ENCODE measurements around the gene ZMIZ1. TPM values are rescaled to one million over a fixed set of nuclear protein-coding genes. Genes with fewer than 3 reads are reported as not detected.

ZMIZ1 gene
- polyA plus RNA-seq, 1 donor from 2014 or later, result 26.8 TPM

DNA sequence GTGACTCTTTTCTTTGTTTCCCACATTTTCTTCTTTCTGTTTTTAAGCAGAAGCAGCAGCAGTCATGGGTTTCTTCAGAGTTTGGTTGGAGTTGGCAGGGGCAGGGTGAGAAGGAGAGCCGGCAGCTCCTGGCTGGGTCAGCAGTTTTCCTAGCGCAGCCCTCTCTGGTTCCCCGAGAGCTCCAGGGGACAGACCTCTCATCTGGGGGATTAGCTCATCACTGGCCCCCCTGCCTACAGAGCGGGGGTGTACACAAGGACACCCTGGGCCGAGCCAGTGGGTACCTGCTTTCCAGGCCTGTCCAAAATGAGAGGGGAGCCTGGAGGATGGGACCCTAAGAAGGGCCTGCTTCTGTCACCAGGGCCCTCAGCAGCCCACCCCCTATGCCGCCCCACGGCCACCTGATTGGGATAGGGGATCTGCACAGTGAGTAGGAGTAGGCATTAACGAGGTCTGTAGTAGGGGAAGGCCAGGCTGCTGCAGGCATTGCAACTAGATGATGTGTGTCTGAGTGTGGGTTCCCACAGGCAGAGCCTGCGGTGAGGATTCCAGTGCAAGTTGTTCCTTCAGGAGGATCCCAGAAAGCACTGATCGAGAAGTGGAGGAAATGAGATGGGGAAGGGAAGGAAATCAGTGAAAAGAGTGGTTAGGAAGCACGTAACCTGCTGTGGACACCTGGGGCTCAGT is 155.6 kb downstream of the ZMIZ1 start:
- no peaks in the 10 kb centered on the region for H4K20me1 ChIP-seq (ENCODE audit: insufficient read depth)
- no peaks in the 10 kb centered on the region for H3K9me2 ChIP-seq (ENCODE audit: insufficient read depth, low read length)
- no peak overlapping the region for H3K27ac ChIP-seq (ENCODE audit: low read length)
- H3K27me3 ChIP-seq (ENCODE audit: insufficient read depth, low read depth, low read length), result no peaks in the 10 kb centered on the region
- H3K4me2 ChIP-seq (ENCODE audit: low read length), result no peak overlapping the region
- H3K36me3 ChIP-seq (ENCODE audit: insufficient read depth, low read length), result no peaks in the 10 kb centered on the region
- no peak overlapping the region for H2AFZ ChIP-seq (ENCODE audit: low read depth, low read length)
- TF ChIP-seq SMC3 (conservative IDR thresholded peaks at IDR 0.05; ENCODE audit: poor library complexity), result no peak
- TF ChIP-seq RAD21 (conservative IDR thresholded peaks at IDR 0.05), result no peak
- TF ChIP-seq TAF1 (IDR thresholded peaks at IDR 0.05; ENCODE audit: low read depth), result no peak
- TF ChIP-seq POLR2AphosphoS5 (IDR thresholded peaks at IDR 0.05), result no peak
- no peak for TF ChIP-seq EP300 (conservative IDR thresholded peaks at IDR 0.05; ENCODE audit: poor library complexity, severe bottlenecking)
- TF ChIP-seq, protein P1, sequence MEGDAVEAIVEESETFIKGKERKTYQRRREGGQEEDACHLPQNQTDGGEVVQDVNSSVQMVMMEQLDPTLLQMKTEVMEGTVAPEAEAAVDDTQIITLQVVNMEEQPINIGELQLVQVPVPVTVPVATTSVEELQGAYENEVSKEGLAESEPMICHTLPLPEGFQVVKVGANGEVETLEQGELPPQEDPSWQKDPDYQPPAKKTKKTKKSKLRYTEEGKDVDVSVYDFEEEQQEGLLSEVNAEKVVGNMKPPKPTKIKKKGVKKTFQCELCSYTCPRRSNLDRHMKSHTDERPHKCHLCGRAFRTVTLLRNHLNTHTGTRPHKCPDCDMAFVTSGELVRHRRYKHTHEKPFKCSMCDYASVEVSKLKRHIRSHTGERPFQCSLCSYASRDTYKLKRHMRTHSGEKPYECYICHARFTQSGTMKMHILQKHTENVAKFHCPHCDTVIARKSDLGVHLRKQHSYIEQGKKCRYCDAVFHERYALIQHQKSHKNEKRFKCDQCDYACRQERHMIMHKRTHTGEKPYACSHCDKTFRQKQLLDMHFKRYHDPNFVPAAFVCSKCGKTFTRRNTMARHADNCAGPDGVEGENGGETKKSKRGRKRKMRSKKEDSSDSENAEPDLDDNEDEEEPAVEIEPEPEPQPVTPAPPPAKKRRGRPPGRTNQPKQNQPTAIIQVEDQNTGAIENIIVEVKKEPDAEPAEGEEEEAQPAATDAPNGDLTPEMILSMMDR (IDR thresholded peaks at IDR 0.05; ENCODE audit: poor library complexity, severe bottlenecking), result no peak
- no peak for TF ChIP-seq MXI1 (conservative IDR thresholded peaks at IDR 0.05; ENCODE audit: poor library complexity, severe bottlenecking)
- TF ChIP-seq EZH2 (IDR thresholded peaks at IDR 0.05; ENCODE audit: borderline replicate concordance, insufficient read depth, low read length, poor library complexity, severe bottlenecking), result no peak
- TF ChIP-seq, protein P2, sequence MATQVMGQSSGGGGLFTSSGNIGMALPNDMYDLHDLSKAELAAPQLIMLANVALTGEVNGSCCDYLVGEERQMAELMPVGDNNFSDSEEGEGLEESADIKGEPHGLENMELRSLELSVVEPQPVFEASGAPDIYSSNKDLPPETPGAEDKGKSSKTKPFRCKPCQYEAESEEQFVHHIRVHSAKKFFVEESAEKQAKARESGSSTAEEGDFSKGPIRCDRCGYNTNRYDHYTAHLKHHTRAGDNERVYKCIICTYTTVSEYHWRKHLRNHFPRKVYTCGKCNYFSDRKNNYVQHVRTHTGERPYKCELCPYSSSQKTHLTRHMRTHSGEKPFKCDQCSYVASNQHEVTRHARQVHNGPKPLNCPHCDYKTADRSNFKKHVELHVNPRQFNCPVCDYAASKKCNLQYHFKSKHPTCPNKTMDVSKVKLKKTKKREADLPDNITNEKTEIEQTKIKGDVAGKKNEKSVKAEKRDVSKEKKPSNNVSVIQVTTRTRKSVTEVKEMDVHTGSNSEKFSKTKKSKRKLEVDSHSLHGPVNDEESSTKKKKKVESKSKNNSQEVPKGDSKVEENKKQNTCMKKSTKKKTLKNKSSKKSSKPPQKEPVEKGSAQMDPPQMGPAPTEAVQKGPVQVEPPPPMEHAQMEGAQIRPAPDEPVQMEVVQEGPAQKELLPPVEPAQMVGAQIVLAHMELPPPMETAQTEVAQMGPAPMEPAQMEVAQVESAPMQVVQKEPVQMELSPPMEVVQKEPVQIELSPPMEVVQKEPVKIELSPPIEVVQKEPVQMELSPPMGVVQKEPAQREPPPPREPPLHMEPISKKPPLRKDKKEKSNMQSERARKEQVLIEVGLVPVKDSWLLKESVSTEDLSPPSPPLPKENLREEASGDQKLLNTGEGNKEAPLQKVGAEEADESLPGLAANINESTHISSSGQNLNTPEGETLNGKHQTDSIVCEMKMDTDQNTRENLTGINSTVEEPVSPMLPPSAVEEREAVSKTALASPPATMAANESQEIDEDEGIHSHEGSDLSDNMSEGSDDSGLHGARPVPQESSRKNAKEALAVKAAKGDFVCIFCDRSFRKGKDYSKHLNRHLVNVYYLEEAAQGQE (IDR thresholded peaks at IDR 0.05; ENCODE audit: borderline replicate concordance), result no peak
- H3F3A ChIP-seq (ENCODE audit: insufficient read depth, low read length, poor library complexity, severe bottlenecking), result peaks cover 10% of the 10 kb centered on the region
- no peak overlapping the region for H3K9ac ChIP-seq (ENCODE audit: low read length)
- H3K9me3 ChIP-seq (ENCODE audit: low read length), result no peaks in the 10 kb centered on the region
- no peak overlapping the region for H3K4me3 ChIP-seq (ENCODE audit: low read length)
- peaks cover 12% of the 10 kb centered on the region for H3K79me2 ChIP-seq (replicated peaks; ENCODE audit: insufficient read depth, low read length)

GRCh38 chr10:79224992-79225391 is 156.2 kb downstream of the ZMIZ1 start:
- Histone ChIP-seq H4K20me1 (ENCODE audit: insufficient read depth) (no peaks in the 10 kb centered on the region), H3K4me3 (ENCODE audit: low read length) (no peak overlapping the region), H3K79me2 (replicated peaks; ENCODE audit: insufficient read depth, low read length) (peaks cover 12% of the 10 kb centered on the region), H3K36me3 (ENCODE audit: insufficient read depth, low read length) (no peaks in the 10 kb centered on the region), H2AFZ (ENCODE audit: low read depth, low read length) (no peak overlapping the region), H3K4me2 (ENCODE audit: low read length) (no peak overlapping the region), H3K9ac (ENCODE audit: low read length) (no peak overlapping the region), H3K27me3 (ENCODE audit: insufficient read depth, low read depth, low read length) (no peaks in the 10 kb centered on the region), H3F3A (ENCODE audit: insufficient read depth, low read length, poor library complexity, severe bottlenecking) (peaks cover 13% of the 10 kb centered on the region), H3K27ac (ENCODE audit: low read length) (no peak overlapping the region), H3K9me2 (ENCODE audit: insufficient read depth, low read length) (no peaks in the 10 kb centered on the region), H3K9me3 (ENCODE audit: low read length) (no peaks in the 10 kb centered on the region)
- no peak for TF ChIP-seq MXI1 (conservative IDR thresholded peaks at IDR 0.05; ENCODE audit: poor library complexity, severe bottlenecking)
- TF ChIP-seq EP300 (conservative IDR thresholded peaks at IDR 0.05; ENCODE audit: poor library complexity, severe bottlenecking), result no peak
- TF ChIP-seq, protein P1 (IDR thresholded peaks at IDR 0.05; ENCODE audit: poor library complexity, severe bottlenecking), result no peak
- no peak for TF ChIP-seq RAD21 (conservative IDR thresholded peaks at IDR 0.05)
- TF ChIP-seq, protein P2 (IDR thresholded peaks at IDR 0.05; ENCODE audit: borderline replicate concordance), result no peak
- no peak for TF ChIP-seq EZH2 (IDR thresholded peaks at IDR 0.05; ENCODE audit: borderline replicate concordance, insufficient read depth, low read length, poor library complexity, severe bottlenecking)
- no peak for TF ChIP-seq TAF1 (IDR thresholded peaks at IDR 0.05; ENCODE audit: low read depth)
- TF ChIP-seq POLR2AphosphoS5 (IDR thresholded peaks at IDR 0.05), result no peak
- no peak for TF ChIP-seq SMC3 (conservative IDR thresholded peaks at IDR 0.05; ENCODE audit: poor library complexity)
